IPS-15b (cell line): ENCODE data around the gene DDX5.

Experiments
- H3K27me3 ChIP-seq: one replicate; pipeline ENCODE4 v1.6.1; 2013; ENCODE audit warnings: low read length; ENCODE audit not compliant: control insufficient read depth, insufficient read depth
- H3K36me3 ChIP-seq: one replicate; pipeline ENCODE4 v1.6.1; 2013; ENCODE audit warnings: low read length; ENCODE audit not compliant: control insufficient read depth, insufficient read depth
- H3K4me1 ChIP-seq: one replicate; pipeline ENCODE4 v1.6.1; 2013; ENCODE audit warnings: mild to moderate bottlenecking, low read length; ENCODE audit not compliant: control insufficient read depth, insufficient read depth
- H3K4me3 ChIP-seq: one replicate; pipeline ENCODE4 v1.5.1; 2013; ENCODE audit warnings: low read depth, low read length
- H3K9ac ChIP-seq: one replicate; pipeline ENCODE4 v1.6.1; 2013; ENCODE audit warnings: low read depth, mild to moderate bottlenecking, low read length
- H3K9me3 ChIP-seq: one replicate; pipeline ENCODE4 v1.6.1; 2013; ENCODE audit warnings: mild to moderate bottlenecking, low read length; ENCODE audit not compliant: control insufficient read depth, insufficient read depth

Gene DDX5

GRCh38 chr17:64457156-64457555 is 48.9 kb downstream of the DDX5 start:
- H3K27me3 ChIP-seq = no peaks in the 10 kb centered on the region
- no peaks in the 10 kb centered on the region for H3K36me3 ChIP-seq
- H3K4me1 ChIP-seq = no peaks in the 10 kb centered on the region
- no peak overlapping the region for H3K4me3 ChIP-seq
- no peaks in the 10 kb centered on the region for H3K9me3 ChIP-seq
- H3K9ac ChIP-seq = no peak overlapping the region

- Histone ChIP-seq H3K9ac (no peak overlapping the region), H3K4me3 (no peak overlapping the region), H3K36me3 (no peaks in the 10 kb centered on the region), H3K27me3 (no peaks in the 10 kb centered on the region), H3K4me1 (no peaks in the 10 kb centered on the region), H3K9me3 (no peaks in the 10 kb centered on the region)
Measured at GRCh38 chr17:64455993-64456885, 49.9 kb downstream of the DDX5 start.

GRCh38 chr17:64449545-64449944 is 56.5 kb downstream of the DDX5 start:
- H3K9ac ChIP-seq = no peak overlapping the region
- no peak overlapping the region for H3K4me3 ChIP-seq

GRCh38 chr17:64448665-64449512 is 57.2 kb downstream of the DDX5 start, which contains the start of gene MILR1:
MILR1 (plus strand) TSS chr17:64449115; CDS start chr17:64449169, 54 bp downstream.
- H3K9me3 ChIP-seq = no peaks in the 10 kb centered on the region
- no peaks in the 10 kb centered on the region for H3K36me3 ChIP-seq
- H3K9ac ChIP-seq = no peak within 1 kb of the TSS
- no peaks in the 10 kb centered on the region for H3K4me1 ChIP-seq
- H3K4me3 ChIP-seq = no peak within 1 kb of the TSS
- no peaks in the 10 kb centered on the region for H3K27me3 ChIP-seq

More at GRCh38 chr17:64449545-64449944, 56.5 kb downstream of the DDX5 start:
- H3K36me3 ChIP-seq = no peaks in the 10 kb centered on the region
- H3K4me1 ChIP-seq = no peaks in the 10 kb centered on the region
- no peaks in the 10 kb centered on the region for H3K9me3 ChIP-seq
- no peaks in the 10 kb centered on the region for H3K27me3 ChIP-seq
